GM06990 (cell line): Measurements from ENCODE around the gene SLC5A6.

ENCODE experiments used
- DNase-seq: peaks from one replicate; pipeline ENCODE4 v3.0.0-alpha.2; 2011; ENCODE audit not compliant: insufficient read length; ENCODE audit errors: extremely low read depth
- H3K27me3 ChIP-seq: replicated peaks from 2 replicates; pipeline ENCODE4 v1.6.0; 2011; ENCODE audit warnings: low read length; ENCODE audit not compliant: control insufficient read depth, insufficient read depth
- H3K36me3 ChIP-seq: 2 replicates; pipeline ENCODE4 v1.5.1; 2011; ENCODE audit warnings: low read length; ENCODE audit not compliant: control insufficient read depth, insufficient read depth
- H3K4me3 ChIP-seq: replicated peaks from 2 replicates; pipeline ENCODE4 v1.5.1; 2011; ENCODE audit warnings: low read depth, mild to moderate bottlenecking, control low read depth, low read length
- CTCF ChIP-seq: IDR thresholded peaks from 2 replicates; pipeline ENCODE4 v1.5.1; 2011; ENCODE audit warnings: low read length, control low read depth, mild to moderate bottlenecking, inconsistent platforms; ENCODE audit not compliant: insufficient read depth, poor library complexity, severe bottlenecking

The SLC5A6 gene

GRCh38 chr2:27247893-27248292, 35.8 kb upstream of the SLC5A6 start:
- Histone ChIP-seq H3K36me3 (peaks cover 8% of the 10 kb centered on the region), H3K4me3 (no peak overlapping the region), H3K27me3 (no peaks in the 10 kb centered on the region; the same call in 1 of the 2 replicates)
- no peak for TF ChIP-seq CTCF
- no peak for DNase-seq

- no peak for TF ChIP-seq CTCF
- DNase-seq: no peak
- Histone ChIP-seq H3K4me3 (no peak overlapping the region), H3K36me3 (peaks cover 30% of the 10 kb centered on the region), H3K27me3 (no peaks in the 10 kb centered on the region; the same call in 1 of the 2 replicates)
Measured at GRCh38 chr2:27245626-27246025, 33.6 kb upstream of the SLC5A6 start.

GRCh38 chr2:27245116-27245515, 33.0 kb upstream of the SLC5A6 start:
- H3K36me3 ChIP-seq: peaks cover 35% of the 10 kb centered on the region
- H3K4me3 ChIP-seq: no peak overlapping the region
- DNase-seq: no peak
- H3K27me3 ChIP-seq: no peaks in the 10 kb centered on the region
- TF ChIP-seq CTCF: no peak

DNA sequence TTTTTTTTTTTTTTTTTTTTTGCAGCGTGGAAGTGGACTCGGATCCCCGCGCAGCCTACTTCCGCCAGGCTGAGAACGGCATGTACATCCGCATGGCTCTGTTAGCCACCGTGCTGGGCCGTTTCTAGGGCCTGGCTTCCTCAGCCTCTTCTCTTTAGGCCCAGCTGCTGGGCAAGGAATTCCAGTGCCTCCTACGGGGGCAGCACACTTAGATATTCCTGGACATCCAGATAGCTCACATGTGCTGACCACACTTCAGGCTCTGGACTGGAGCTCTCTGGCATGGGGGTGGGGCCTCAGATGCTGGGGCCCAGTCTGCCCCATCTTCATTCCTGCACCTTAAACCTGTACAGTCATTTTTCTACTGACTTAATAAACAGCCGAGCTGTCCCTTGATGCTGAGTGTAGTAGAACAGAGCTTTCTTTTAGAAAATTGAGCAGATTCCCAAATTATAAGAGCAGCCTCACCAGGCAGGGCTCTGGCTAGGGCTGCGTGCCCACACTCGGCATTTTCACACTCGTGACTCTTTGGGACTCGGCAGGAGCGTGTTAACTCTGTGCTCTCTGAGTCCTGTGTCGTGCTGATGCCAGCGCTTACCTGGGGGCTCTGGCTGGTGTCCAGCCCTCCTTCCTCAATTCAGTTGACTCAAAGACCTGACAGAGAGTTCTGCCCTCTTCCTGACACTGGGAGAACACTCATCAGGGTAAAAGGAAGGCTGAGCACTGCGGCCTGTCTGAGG, 31.5 kb upstream of the SLC5A6 start:
- no peak for DNase-seq
- no peak for TF ChIP-seq CTCF
- H3K27me3 ChIP-seq: no peaks in the 10 kb centered on the region
- peaks cover 45% of the 10 kb centered on the region for H3K36me3 ChIP-seq
- no peak overlapping the region for H3K4me3 ChIP-seq

DNA sequence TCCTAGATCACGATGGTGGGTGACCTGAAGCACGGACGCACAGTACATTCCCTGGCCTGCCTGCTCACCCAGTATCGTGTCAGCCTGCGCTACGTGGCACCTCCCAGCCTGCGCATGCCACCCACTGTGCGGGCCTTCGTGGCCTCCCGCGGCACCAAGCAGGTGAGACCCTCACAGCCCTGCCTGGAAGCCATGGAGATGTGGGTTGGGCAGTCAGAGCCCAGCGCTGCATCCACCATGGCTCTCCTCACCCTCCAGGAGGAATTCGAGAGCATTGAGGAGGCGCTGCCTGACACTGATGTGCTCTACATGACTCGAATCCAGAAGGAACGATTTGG, 30.5 kb upstream of the SLC5A6 start:
- Histone ChIP-seq H3K27me3 (no peaks in the 10 kb centered on the region), H3K36me3 (peaks cover 55% of the 10 kb centered on the region), H3K4me3 (no peak overlapping the region)
- no peak for DNase-seq
- no peak for TF ChIP-seq CTCF
